ENCODE data around the gene EMC9.
"Not testable (repeated sequence)": the region's sequence is repeated elsewhere in the genome, so short reads cannot be mapped to it uniquely, and the experiment has no call there.

The EMC9 gene

GRCh38 chr14:24108336-24108874 lies 33.0 kb downstream of the EMC9 start:
- no peak for DNase-seq (ENCODE audit: low read depth, low spot score)

- DNase-seq (ENCODE audit: low read depth, low spot score): no peak
These were observed 34.6 kb downstream of the EMC9 start for GRCh38 chr14:24106672-24107271.

- not testable (repeated sequence) for DNase-seq (ENCODE audit: low read depth, low spot score)
These were observed 35.7 kb downstream of the EMC9 start for GRCh38 chr14:24105609-24106239.

- no peak for DNase-seq (ENCODE audit: low read depth, low spot score)
These were observed 37.9 kb downstream of the EMC9 start for GRCh38 chr14:24103451-24103850.

- no peak for DNase-seq (ENCODE audit: low read depth, low spot score)
These were observed 38.9 kb downstream of the EMC9 start for GRCh38 chr14:24102357-24103048.

GRCh38 chr14:24100982-24101494 lies 40.4 kb downstream of the EMC9 start:
- no peak for DNase-seq (ENCODE audit: low read depth, low spot score)

- DNase-seq (ENCODE audit: low read depth, low spot score): no peak
These were observed 41.0 kb downstream of the EMC9 start for GRCh38 chr14:24100197-24100981.

- DNase-seq (ENCODE audit: low read depth, low spot score): no peak
These were observed 42.2 kb downstream of the EMC9 start for GRCh38 chr14:24098927-24099813.

GRCh38 chr14:24098229-24098926 lies 43.0 kb downstream of the EMC9 start:
- DNase-seq (ENCODE audit: low read depth, low spot score): no peak

GRCh38 chr14:24096545-24097181 lies 44.7 kb downstream of the EMC9 start:
- DNase-seq (ENCODE audit: low read depth, low spot score): no peak

GRCh38 chr14:24095271-24096068 lies 45.9 kb downstream of the EMC9 start:
- DNase-seq (ENCODE audit: low read depth, low spot score): no peak

GRCh38 chr14:24094841-24095270 lies 46.5 kb downstream of the EMC9 start:
- DNase-seq (ENCODE audit: low read depth, low spot score): no peak

GRCh38 chr14:24093901-24094840 lies 47.2 kb downstream of the EMC9 start, which contains the start of gene PCK2:
PCK2 (plus strand) TSS chr14:24094311; CDS start chr14:24094406, 95 bp downstream.
- peak; percentile 87 for DNase-seq (ENCODE audit: low read depth, low spot score)

- DNase-seq (ENCODE audit: low read depth, low spot score): no peak
These were observed 48.0 kb downstream of the EMC9 start for GRCh38 chr14:24093207-24093900.

- DNase-seq (ENCODE audit: low read depth, low spot score): no peak
These were observed 48.7 kb downstream of the EMC9 start for GRCh38 chr14:24092505-24093206.

- no peak for DNase-seq (ENCODE audit: low read depth, low spot score)
These were observed 49.3 kb downstream of the EMC9 start for GRCh38 chr14:24092110-24092504.
